ENCODE measurements around the gene SYNJ2.

DNA sequence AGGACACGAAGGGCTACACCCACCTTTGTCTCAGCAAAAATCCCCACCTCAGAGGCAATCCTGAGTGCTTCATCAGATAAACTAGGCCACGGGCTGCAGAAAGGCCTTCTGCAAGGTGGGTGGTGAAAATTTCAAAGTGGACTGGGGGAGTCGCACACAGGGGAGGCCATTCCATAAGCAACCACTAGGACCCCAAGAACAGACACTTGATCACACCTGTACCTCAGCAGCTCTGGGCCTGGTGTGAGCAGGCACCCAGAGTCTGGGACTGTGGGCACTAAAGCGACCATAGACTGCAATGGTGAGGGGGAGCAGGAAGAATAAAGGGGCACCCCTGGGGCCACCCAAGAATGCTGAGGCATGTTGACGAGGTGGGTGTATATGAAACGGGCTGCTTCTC is 133.8 kb downstream of the SYNJ2 start:
- TF ChIP-seq CTCF (IDR thresholded peaks at IDR 0.05; ENCODE audit: low read depth, low read length) (no peak), POLR2A (IDR thresholded peaks at IDR 0.05; ENCODE audit: extremely low read depth, insufficient read length) (no peak), MYC (IDR thresholded peaks at IDR 0.05; ENCODE audit: low read depth, low read length) (no peak)
- TF ChIP-seq, protein P1, sequence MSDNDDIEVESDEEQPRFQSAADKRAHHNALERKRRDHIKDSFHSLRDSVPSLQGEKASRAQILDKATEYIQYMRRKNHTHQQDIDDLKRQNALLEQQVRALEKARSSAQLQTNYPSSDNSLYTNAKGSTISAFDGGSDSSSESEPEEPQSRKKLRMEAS (IDR thresholded peaks at IDR 0.05; ENCODE audit: low read depth, low read length) = no peak

Data from NB4 (cell line).